ENCODE data around the gene ZNF22.
A peak's percentile ranks its signal among the peaks of the same experiment; 100 is the strongest.

Gene ZNF22

DNA sequence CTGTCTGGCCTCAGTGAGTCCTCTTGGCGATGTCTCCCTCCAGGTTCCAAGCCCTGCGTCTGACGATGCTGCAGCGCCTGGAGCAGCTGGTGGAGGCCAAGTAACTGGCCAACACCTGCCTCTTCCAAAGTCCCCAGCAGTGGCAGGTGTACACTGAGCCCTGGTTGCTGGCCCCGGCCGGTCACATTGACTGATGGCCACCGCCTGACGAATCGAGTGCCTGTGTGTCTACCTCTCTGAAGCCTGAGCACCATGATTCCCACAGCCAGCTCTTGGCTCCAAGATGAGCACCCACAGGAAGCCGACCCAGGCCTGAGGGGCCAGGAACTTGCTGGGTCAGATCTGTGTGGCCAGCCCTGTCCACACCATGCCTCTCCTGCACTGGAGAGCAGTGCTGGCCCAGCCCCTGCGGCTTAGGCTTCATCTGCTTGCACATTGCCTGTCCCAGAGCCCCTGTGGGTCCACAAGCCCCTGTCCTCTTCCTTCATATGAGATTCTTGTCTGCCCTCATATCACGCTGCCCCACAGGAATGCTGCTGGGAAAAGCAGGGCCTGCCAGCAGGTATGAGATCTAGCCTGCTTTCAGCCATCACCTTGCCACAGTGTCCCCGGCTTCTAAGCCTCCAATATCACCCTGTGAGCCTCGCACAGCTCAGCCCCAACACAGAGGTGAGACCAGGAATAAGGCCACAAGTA is 7.3 kb upstream of the ZNF22 start:
- Histone ChIP-seq H3K9me3 (replicated peaks in 1 of 2; ENCODE audit: control insufficient read depth in 2 of 2, insufficient read depth in 1 of 2, low read depth in 1 of 2, low read length in 2 of 2) (no peaks in the 10 kb centered on the region), H3K23ac (ENCODE audit: low read depth, low read length, poor library complexity) (peak overlapping the region; percentile 2), H3K27me3 (ENCODE audit: control insufficient read depth in 3 of 3, insufficient read depth in 3 of 3, low read depth in 1 of 3, low read length in 3 of 3) (no peaks in the 10 kb centered on the region), H4K8ac (ENCODE audit: low read depth, low read length) (no peak overlapping the region), H2BK15ac (ENCODE audit: low read length) (no peak overlapping the region), H4K91ac (ENCODE audit: low read depth, low read length, poor library complexity) (no peak overlapping the region), H3K4me1 (ENCODE audit: control insufficient read depth in 2 of 2, insufficient read depth in 1 of 2, low read depth in 1 of 2, low read length in 2 of 2) (peaks cover 0 to 15% of the 10 kb centered on the region in 2 donors), H2AFZ (ENCODE audit: low read length) (no peak overlapping the region), H3K18ac (ENCODE audit: low read length) (no peak overlapping the region), H3K4ac (ENCODE audit: low read length) (no peak overlapping the region), H3K27ac (replicated peaks; ENCODE audit: low read length) (no peak overlapping the region), H2AK5ac (ENCODE audit: low read depth, low read length) (no peak overlapping the region), H2BK5ac (ENCODE audit: low read length) (no peak overlapping the region), H3K9ac (ENCODE audit: low read depth, low read length, poor library complexity) (no peak overlapping the region), H3K36me3 (replicated peaks in 1 of 2; ENCODE audit: control insufficient read depth in 2 of 2, insufficient read depth in 2 of 2, low read length in 2 of 2) (no peaks in the 10 kb centered on the region), H3K4me3 (ENCODE audit: low read length in 2 of 2) (no peak overlapping the region), H2BK120ac (ENCODE audit: low read depth, low read length) (peak overlapping the region; percentile 17), H3K4me2 (ENCODE audit: insufficient read depth, low read length, poor library complexity, severe bottlenecking) (no peak overlapping the region), H3K14ac (ENCODE audit: low read length) (no peak overlapping the region), H2BK12ac (ENCODE audit: low read length) (no peak overlapping the region), H3K79me1 (ENCODE audit: low read depth, low read length) (no peaks in the 10 kb centered on the region)
- WGBS, 2 donors (ENCODE audit: extremely low coverage in 2 of 2, insufficient read length in 2 of 2, insufficient replicate concordance in 1 of 2), result no CpG with 5 or more reads among the region's 14 CpGs
- DNase-seq (ENCODE audit: low spot score), result no peak

DNA sequence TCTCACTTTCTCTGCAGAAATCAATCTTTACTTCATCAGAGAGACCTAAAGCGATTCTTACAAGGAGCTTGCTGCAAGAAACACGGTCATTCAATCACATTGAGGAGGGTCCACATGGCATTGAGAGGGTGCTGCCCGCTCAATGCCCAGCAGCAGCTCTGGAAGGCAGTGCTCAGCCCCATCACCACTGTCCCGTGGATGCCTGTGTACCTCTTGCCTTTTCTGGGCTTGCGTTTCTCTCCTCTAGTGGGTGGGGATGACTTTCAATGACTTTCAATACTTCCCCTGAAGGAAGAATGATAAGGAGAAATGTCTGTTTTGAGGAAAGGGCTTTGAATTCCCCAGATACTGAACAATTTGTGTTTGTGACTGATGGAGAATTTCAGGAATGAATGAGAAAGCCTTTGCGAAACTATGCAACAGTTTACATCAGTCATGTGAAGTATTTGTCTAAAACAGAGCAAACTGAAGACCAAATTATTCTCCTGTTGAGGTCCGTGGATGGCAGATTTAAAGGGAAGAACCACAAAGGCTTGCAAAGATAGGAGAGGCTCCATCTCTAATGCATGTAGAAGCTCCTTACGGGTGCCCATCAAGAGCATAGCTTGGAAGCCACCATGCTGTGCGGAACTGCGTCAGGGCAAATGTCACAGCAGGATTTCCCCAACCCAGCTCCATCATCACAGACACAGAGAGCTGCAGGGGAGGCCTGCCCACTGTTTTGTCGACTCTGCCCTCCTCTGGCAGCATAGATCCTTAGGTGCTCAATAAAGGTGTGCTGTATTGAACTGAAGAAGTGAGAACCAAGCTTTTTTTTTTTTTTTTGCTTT is 6.6 kb upstream of the ZNF22 start:
- DNase-seq (ENCODE audit: low spot score), result no peak
- Histone ChIP-seq H3K4ac (ENCODE audit: low read length) (no peak overlapping the region), H3K9ac (ENCODE audit: low read depth, low read length, poor library complexity) (no peak overlapping the region), H3K4me1 (ENCODE audit: control insufficient read depth in 2 of 2, insufficient read depth in 1 of 2, low read depth in 1 of 2, low read length in 2 of 2) (peaks cover 0 to 15% of the 10 kb centered on the region in 2 donors), H2AFZ (ENCODE audit: low read length) (no peak overlapping the region), H4K8ac (ENCODE audit: low read depth, low read length) (no peak overlapping the region), H3K27ac (replicated peaks; ENCODE audit: low read length) (no peak overlapping the region), H2BK5ac (ENCODE audit: low read length) (no peak overlapping the region), H2BK15ac (ENCODE audit: low read length) (no peak overlapping the region), H2BK12ac (ENCODE audit: low read length) (no peak overlapping the region), H3K4me3 (ENCODE audit: low read length in 2 of 2) (no peak overlapping the region), H3K79me1 (ENCODE audit: low read depth, low read length) (no peaks in the 10 kb centered on the region), H4K91ac (ENCODE audit: low read depth, low read length, poor library complexity) (no peak overlapping the region), H3K27me3 (ENCODE audit: control insufficient read depth in 3 of 3, insufficient read depth in 3 of 3, low read depth in 1 of 3, low read length in 3 of 3) (no peaks in the 10 kb centered on the region), H3K9me3 (replicated peaks in 1 of 2; ENCODE audit: control insufficient read depth in 2 of 2, insufficient read depth in 1 of 2, low read depth in 1 of 2, low read length in 2 of 2) (no peaks in the 10 kb centered on the region), H3K14ac (ENCODE audit: low read length) (no peak overlapping the region), H3K23ac (ENCODE audit: low read depth, low read length, poor library complexity) (no peak overlapping the region), H2BK120ac (ENCODE audit: low read depth, low read length) (no peak overlapping the region), H2AK5ac (ENCODE audit: low read depth, low read length) (no peak overlapping the region), H3K4me2 (ENCODE audit: insufficient read depth, low read length, poor library complexity, severe bottlenecking) (no peak overlapping the region), H3K18ac (ENCODE audit: low read length) (no peak overlapping the region), H3K36me3 (replicated peaks in 1 of 2; ENCODE audit: control insufficient read depth in 2 of 2, insufficient read depth in 2 of 2, low read length in 2 of 2) (no peaks in the 10 kb centered on the region)
- no CpG with 5 or more reads among the region's 11 CpGs for WGBS, 2 donors (ENCODE audit: extremely low coverage in 2 of 2, insufficient read length in 2 of 2, insufficient replicate concordance in 1 of 2)

DNA sequence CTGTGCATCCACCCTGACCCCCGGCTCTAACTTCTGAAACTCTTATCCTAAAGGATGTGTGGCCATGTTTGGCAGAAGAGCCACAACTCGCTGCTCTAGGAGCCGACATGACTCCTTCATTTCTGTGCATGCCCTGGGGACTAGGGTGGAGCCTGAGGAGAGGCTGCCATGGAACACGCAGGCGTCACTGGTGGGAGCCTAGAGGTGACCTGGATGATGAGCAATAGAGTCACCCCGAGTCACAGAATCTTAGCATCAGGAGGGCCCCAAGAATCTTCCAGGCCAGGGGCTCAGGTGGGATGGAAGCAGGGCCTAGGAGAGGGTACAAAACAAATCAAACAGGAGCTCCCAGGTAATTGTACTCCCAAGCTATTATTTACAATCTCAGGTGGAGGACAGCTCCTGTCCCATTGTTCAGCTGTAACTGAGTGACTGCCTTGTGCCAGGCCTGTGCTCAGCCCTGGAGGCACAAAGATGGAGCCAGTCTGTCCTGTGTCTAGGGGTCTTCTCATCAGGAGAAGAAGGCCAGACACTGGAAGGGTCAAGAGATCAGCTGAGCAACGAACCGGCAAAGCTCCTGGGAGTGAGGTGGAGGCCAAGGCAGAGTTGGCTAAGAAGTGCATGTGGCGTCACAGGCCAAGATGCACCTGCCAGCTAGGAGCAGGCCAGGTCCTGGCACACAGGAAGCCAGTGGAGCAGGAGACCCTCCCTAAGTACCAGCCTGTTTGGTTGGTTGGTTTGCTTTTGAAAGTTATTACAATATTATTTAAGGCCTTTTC is 5.8 kb upstream of the ZNF22 start:
- peaks cover 0 to 14% of the 10 kb centered on the region in 2 donors for H3K4me1 ChIP-seq (ENCODE audit: control insufficient read depth in 2 of 2, insufficient read depth in 1 of 2, low read depth in 1 of 2, low read length in 2 of 2)
- no peak overlapping the region for H2BK120ac ChIP-seq (ENCODE audit: low read depth, low read length)
- H2BK5ac ChIP-seq (ENCODE audit: low read length), result no peak overlapping the region
- no peak overlapping the region for H2AK5ac ChIP-seq (ENCODE audit: low read depth, low read length)
- no peak overlapping the region for H3K4ac ChIP-seq (ENCODE audit: low read length)
- H3K27ac ChIP-seq (replicated peaks; ENCODE audit: low read length), result no peak overlapping the region
- H3K4me2 ChIP-seq (ENCODE audit: insufficient read depth, low read length, poor library complexity, severe bottlenecking), result no peak overlapping the region
- no peak overlapping the region for H2BK15ac ChIP-seq (ENCODE audit: low read length)
- H3K9me3 ChIP-seq (replicated peaks in 1 of 2; ENCODE audit: control insufficient read depth in 2 of 2, insufficient read depth in 1 of 2, low read depth in 1 of 2, low read length in 2 of 2), result no peaks in the 10 kb centered on the region
- H4K8ac ChIP-seq (ENCODE audit: low read depth, low read length), result no peak overlapping the region
- WGBS, 2 donors (ENCODE audit: extremely low coverage in 2 of 2, insufficient read length in 2 of 2, insufficient replicate concordance in 1 of 2), result no CpG with 5 or more reads among the region's 9 CpGs
- no peak overlapping the region for H4K91ac ChIP-seq (ENCODE audit: low read depth, low read length, poor library complexity)
- H3K23ac ChIP-seq (ENCODE audit: low read depth, low read length, poor library complexity), result no peak overlapping the region
- no peaks in the 10 kb centered on the region for H3K36me3 ChIP-seq (replicated peaks in 1 of 2; ENCODE audit: control insufficient read depth in 2 of 2, insufficient read depth in 2 of 2, low read length in 2 of 2)
- H3K4me3 ChIP-seq (ENCODE audit: low read length in 2 of 2), result no peak overlapping the region
- H3K27me3 ChIP-seq (ENCODE audit: control insufficient read depth in 3 of 3, insufficient read depth in 3 of 3, low read depth in 1 of 3, low read length in 3 of 3), result no peaks in the 10 kb centered on the region
- H2BK12ac ChIP-seq (ENCODE audit: low read length), result no peak overlapping the region
- no peak overlapping the region for H3K14ac ChIP-seq (ENCODE audit: low read length)
- no peak overlapping the region for H3K18ac ChIP-seq (ENCODE audit: low read length)
- H2AFZ ChIP-seq (ENCODE audit: low read length), result no peak overlapping the region
- no peaks in the 10 kb centered on the region for H3K79me1 ChIP-seq (ENCODE audit: low read depth, low read length)
- no peak for DNase-seq (ENCODE audit: low spot score)
- H3K9ac ChIP-seq (ENCODE audit: low read depth, low read length, poor library complexity), result no peak overlapping the region

DNA sequence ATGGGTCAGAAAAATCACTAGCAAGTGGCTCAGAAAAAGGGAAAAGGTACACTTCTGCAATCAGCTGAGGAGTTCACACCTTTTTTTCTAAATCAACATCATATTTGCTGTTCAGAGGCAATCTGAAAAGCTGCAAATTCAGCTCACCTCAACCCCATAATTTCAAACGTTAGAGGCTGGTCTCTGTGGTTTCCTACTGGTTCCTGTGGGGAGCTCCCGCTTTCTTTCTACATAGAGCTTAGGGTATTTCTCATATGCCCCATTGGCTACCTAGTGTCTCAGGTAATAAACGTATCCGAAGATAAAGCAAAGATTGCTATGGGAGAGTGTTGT is 5.2 kb upstream of the ZNF22 start:
- Histone ChIP-seq H3K27ac (replicated peaks; ENCODE audit: low read length) (no peak overlapping the region), H3K4ac (ENCODE audit: low read length) (no peak overlapping the region), H3K4me2 (ENCODE audit: insufficient read depth, low read length, poor library complexity, severe bottlenecking) (no peak overlapping the region), H2AFZ (ENCODE audit: low read length) (no peak overlapping the region), H3K27me3 (ENCODE audit: control insufficient read depth in 3 of 3, insufficient read depth in 3 of 3, low read depth in 1 of 3, low read length in 3 of 3) (no peaks in the 10 kb centered on the region), H3K9me3 (replicated peaks in 1 of 2; ENCODE audit: control insufficient read depth in 2 of 2, insufficient read depth in 1 of 2, low read depth in 1 of 2, low read length in 2 of 2) (no peaks in the 10 kb centered on the region), H3K4me3 (ENCODE audit: low read length in 2 of 2) (no peak overlapping the region), H3K36me3 (replicated peaks in 1 of 2; ENCODE audit: control insufficient read depth in 2 of 2, insufficient read depth in 2 of 2, low read length in 2 of 2) (no peaks in the 10 kb centered on the region), H3K4me1 (ENCODE audit: control insufficient read depth in 2 of 2, insufficient read depth in 1 of 2, low read depth in 1 of 2, low read length in 2 of 2) (peaks cover 5 to 11% of the 10 kb centered on the region in 2 donors), H3K9ac (ENCODE audit: low read depth, low read length, poor library complexity) (no peak overlapping the region), H3K23ac (ENCODE audit: low read depth, low read length, poor library complexity) (no peak overlapping the region), H3K18ac (ENCODE audit: low read length) (no peak overlapping the region), H4K8ac (ENCODE audit: low read depth, low read length) (no peak overlapping the region), H2AK5ac (ENCODE audit: low read depth, low read length) (no peak overlapping the region), H3K79me1 (ENCODE audit: low read depth, low read length) (no peaks in the 10 kb centered on the region), H3K14ac (ENCODE audit: low read length) (no peak overlapping the region), H4K91ac (ENCODE audit: low read depth, low read length, poor library complexity) (no peak overlapping the region), H2BK12ac (ENCODE audit: low read length) (no peak overlapping the region), H2BK15ac (ENCODE audit: low read length) (no peak overlapping the region), H2BK5ac (ENCODE audit: low read length) (no peak overlapping the region), H2BK120ac (ENCODE audit: low read depth, low read length) (no peak overlapping the region)
- DNase-seq (ENCODE audit: low spot score), result no peak
- WGBS, 2 donors (ENCODE audit: extremely low coverage in 2 of 2, insufficient read length in 2 of 2, insufficient replicate concordance in 1 of 2), result no CpG with 5 or more reads among the region's 4 CpGs
